Measurements from ENCODE around the gene LAGE3.

Gene LAGE3

DNA sequence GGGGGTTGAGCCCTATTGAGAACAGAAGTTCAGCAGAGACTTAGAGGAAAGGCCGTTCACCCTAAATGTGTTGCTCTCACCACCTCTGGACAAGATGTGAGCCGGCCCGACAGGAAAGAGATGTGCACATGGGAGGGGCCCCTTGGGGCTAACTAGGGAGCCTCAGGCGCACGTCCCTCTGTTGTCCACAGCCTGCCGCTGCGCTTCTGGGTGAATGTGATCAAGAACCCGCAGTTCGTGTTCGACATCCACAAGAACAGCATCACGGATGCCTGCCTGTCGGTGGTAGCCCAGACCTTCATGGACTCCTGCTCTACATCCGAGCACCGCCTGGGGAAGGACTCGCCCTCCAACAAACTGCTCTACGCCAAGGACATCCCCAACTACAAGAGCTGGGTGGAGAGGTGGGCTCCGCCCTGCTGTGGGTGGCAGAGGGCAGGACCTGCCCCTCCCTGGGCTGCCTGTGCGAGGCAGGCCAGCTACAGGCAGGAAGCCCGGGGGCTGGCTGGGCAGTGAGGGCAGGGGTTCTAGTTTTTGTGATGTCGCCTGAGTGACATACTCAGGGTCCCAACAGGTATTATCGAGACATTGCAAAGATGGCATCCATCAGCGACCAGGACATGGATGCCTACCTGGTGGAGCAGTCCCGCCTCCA, 8.0 kb downstream of the LAGE3 start:
- no peak overlapping the region for H3K4me3 ChIP-seq (ENCODE audit: low read depth, low read length)
- TF ChIP-seq CTCF (IDR thresholded peaks at IDR 0.05; ENCODE audit: low read depth, low read length): no peak
- DNase-seq (ENCODE audit: low read depth, low spot score): no peak
- in situ Hi-C loops (cut with HindIII; ENCODE audit: low sequenced_read_pairs): no loop called here

- DNase-seq (ENCODE audit: low read depth, low spot score): no peak
- no peak overlapping the region for H3K4me3 ChIP-seq (ENCODE audit: low read depth, low read length)
- in situ Hi-C loops (cut with HindIII; ENCODE audit: low sequenced_read_pairs): no loop called here
- TF ChIP-seq CTCF (IDR thresholded peaks at IDR 0.05; ENCODE audit: low read depth, low read length): no peak
Observed at GRCh38 chrX:154470434-154470833, 8.6 kb downstream of the LAGE3 start.

DNA sequence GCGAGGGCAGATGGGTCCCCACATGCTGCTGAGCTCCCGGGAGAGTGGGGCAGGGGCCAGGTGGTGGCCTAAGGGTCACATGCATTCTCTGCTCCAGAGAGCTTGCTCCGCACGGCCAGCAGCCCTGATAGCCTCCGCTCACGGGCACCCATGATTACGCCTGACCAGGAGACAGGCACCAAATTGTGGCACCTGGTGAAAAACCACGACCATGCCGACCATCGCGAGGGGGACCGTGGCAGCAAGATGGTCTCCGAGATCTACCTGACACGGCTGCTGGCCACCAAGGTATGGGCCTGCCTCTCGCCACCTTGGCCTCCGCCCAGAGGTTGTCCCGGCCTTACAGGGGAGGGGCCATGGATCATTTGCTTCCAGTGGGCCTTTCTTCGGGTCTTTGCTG, 9.2 kb downstream of the LAGE3 start:
- no peak for DNase-seq (ENCODE audit: low read depth, low spot score)
- no peak overlapping the region for H3K4me3 ChIP-seq (ENCODE audit: low read depth, low read length)
- TF ChIP-seq CTCF (IDR thresholded peaks at IDR 0.05; ENCODE audit: low read depth, low read length): no peak
- in situ Hi-C loops (cut with HindIII; ENCODE audit: low sequenced_read_pairs): no loop called here

- TF ChIP-seq CTCF (IDR thresholded peaks at IDR 0.05; ENCODE audit: low read depth, low read length): no peak
- in situ Hi-C loops (cut with HindIII; ENCODE audit: low sequenced_read_pairs): no loop called here
- no peak for DNase-seq (ENCODE audit: low read depth, low spot score)
- H3K4me3 ChIP-seq (ENCODE audit: low read depth, low read length): no peak overlapping the region
Observed at GRCh38 chrX:154469114-154469513, 10.0 kb downstream of the LAGE3 start.

DNA sequence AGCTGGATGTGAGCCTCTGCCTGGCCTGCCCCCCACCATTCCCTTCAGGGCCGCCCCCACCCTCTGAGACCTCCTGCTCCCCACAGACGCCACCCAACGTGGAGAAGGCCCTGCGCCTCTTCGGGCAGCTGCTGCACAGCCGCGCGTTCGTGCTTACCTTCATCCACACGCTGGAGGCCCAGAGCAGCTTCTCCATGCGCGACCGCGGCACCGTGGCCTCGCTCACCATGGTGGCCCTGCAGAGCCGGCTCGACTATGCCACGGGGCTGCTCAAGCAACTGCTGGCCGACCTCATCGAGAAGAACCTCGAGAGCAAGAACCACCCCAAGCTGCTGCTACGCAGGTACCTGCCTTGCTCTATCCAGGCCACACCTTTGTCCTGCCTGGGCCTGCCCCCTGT, 10.9 kb downstream of the LAGE3 start:
- in situ Hi-C loops (cut with HindIII; ENCODE audit: low sequenced_read_pairs): no loop called here
- no peak overlapping the region for H3K4me3 ChIP-seq (ENCODE audit: low read depth, low read length)
- DNase-seq (ENCODE audit: low read depth, low spot score): no peak
- no peak for TF ChIP-seq CTCF (IDR thresholded peaks at IDR 0.05; ENCODE audit: low read depth, low read length)

- no peak for TF ChIP-seq CTCF (IDR thresholded peaks at IDR 0.05; ENCODE audit: low read depth, low read length)
- DNase-seq (ENCODE audit: low read depth, low spot score): no peak
- in situ Hi-C loops (cut with HindIII; ENCODE audit: low sequenced_read_pairs): no loop called here
- H3K4me3 ChIP-seq (ENCODE audit: low read depth, low read length): no peak overlapping the region
Observed at GRCh38 chrX:154467556-154467955, 11.5 kb downstream of the LAGE3 start.

GRCh38 chrX:154466907-154467306, 12.2 kb downstream of the LAGE3 start:
- TF ChIP-seq CTCF (IDR thresholded peaks at IDR 0.05; ENCODE audit: low read depth, low read length): no peak
- H3K4me3 ChIP-seq (ENCODE audit: low read depth, low read length): no peak overlapping the region
- in situ Hi-C loops (cut with HindIII; ENCODE audit: low sequenced_read_pairs): no loop called here
- DNase-seq (ENCODE audit: low read depth, low spot score): no peak

Data from astrocyte of the spinal cord (primary cell).